MCF 10A (cell line): Measurements from ENCODE around the gene PLCL1. TPM values are rescaled to one million over a fixed set of nuclear protein-coding genes. Genes with fewer than 3 reads are reported as not detected.

ENCODE experiments used
- BruUV-seq: library from RNA; stranded (reverse); fragments of 400-500 nt; replicated peaks from 2 replicates; lab custom pipeline; 2021; lab: Mats Ljungman, UMichigan
- CTCF ChIA-PET: fragments of 300-600 bp; sonication (Branson Sonifier 250); formaldehyde crosslinking; extraction: SDS; loops from one replicate; lab custom pipeline; 2021; ENCODE audit warnings: antibody characterized with exemption, inconsistent platforms; lab: Yijun Ruan, JAX
- POLR2A ChIA-PET: fragments of 300-600, 350-650 bp; sonication (Branson Sonifier 250); formaldehyde crosslinking; extraction: SDS; loops from one replicate; lab custom pipeline; 2020; ENCODE audit warnings: antibody characterized with exemption, inconsistent platforms; lab: Yijun Ruan, JAX
- DNase-seq: peaks from one replicate; pipeline ENCODE4 v3.0.0-alpha.2; 2018; ENCODE audit not compliant: unreplicated experiment
- H3K27ac Mint-ChIP-seq: one replicate; pipeline ENCODE4 v1.8.0; 2022; ENCODE audit warnings: mild to moderate bottlenecking, low read depth, mixed read lengths; ENCODE audit not compliant: unreplicated experiment
- H3K27me3 Mint-ChIP-seq: one replicate; pipeline ENCODE4 v1.8.0; 2022; ENCODE audit warnings: mixed read lengths; ENCODE audit not compliant: insufficient read depth, unreplicated experiment
- H3K36me3 Mint-ChIP-seq: one replicate; pipeline ENCODE4 v1.8.0; 2022; ENCODE audit warnings: mild to moderate bottlenecking, moderate library complexity, mixed read lengths; ENCODE audit not compliant: insufficient read depth, unreplicated experiment
- H3K4me1 Mint-ChIP-seq: one replicate; pipeline ENCODE4 v1.8.0; 2022; ENCODE audit warnings: mixed read lengths; ENCODE audit not compliant: insufficient read depth, unreplicated experiment
- H3K4me3 Mint-ChIP-seq: one replicate; pipeline ENCODE4 v1.8.0; 2022; ENCODE audit warnings: mild to moderate bottlenecking, moderate library complexity, mixed read lengths; ENCODE audit not compliant: unreplicated experiment
- H3K9me3 Mint-ChIP-seq: one replicate; pipeline ENCODE4 v1.8.0; 2022; ENCODE audit warnings: mixed read lengths; ENCODE audit not compliant: unreplicated experiment
- CTCF ChIP-seq: fragments of 200-600 bp; IDR thresholded peaks from one replicate; pipeline ENCODE4 v1.8.0; 2022; ENCODE audit warnings: antibody characterized with exemption, mild to moderate bottlenecking; ENCODE audit not compliant: unreplicated experiment
- intact Hi-C: fragments of 100-400 bp; cut with micrococcal nuclease; formaldehyde crosslinking; loops from 2 replicates; pipeline ENCODE4 v1.14.1; 2022
- total RNA-seq: library from RNA; stranded (reverse); gene quantifications from 2 replicates; pipeline ENCODE4 v1.2.3, GENCODE V29; 2022

Gene PLCL1
- total RNA-seq, 1 experiment from 2014 or later: 0.12 TPM

- Mint-ChIP-seq H3K27ac (peak overlapping the region; percentile 47), H3K4me1 (peaks cover 26% of the 10 kb centered on the region), H3K27me3 (no peaks in the 10 kb centered on the region), H3K4me3 (no peak overlapping the region), H3K36me3 (no peaks in the 10 kb centered on the region), H3K9me3 (no peaks in the 10 kb centered on the region)
- no TSS peak for BruUV-seq
- ChIA-PET POLR2A (interaction anchor here (0.6 to 2.2 kb wide), 10 partner anchors 9 to 416 kb away, joined by 3 to 8 read pairs (median 5); partner anchors contain the start of genes HSPD1 and HSPE1), CTCF (interaction anchor here (0.6 to 1.3 kb wide), 6 partner anchors 16 to 1824 kb away, joined by 3 to 4 read pairs (median 3); no protein-coding TSS in a partner anchor)
- TF ChIP-seq CTCF: no peak
- intact Hi-C loops: no loop called here
- DNase-seq: peak; percentile 62
Measured at GRCh38 chr2:197915548-197916265, 111.3 kb downstream of the PLCL1 start.

- DNase-seq: no peak
- Mint-ChIP-seq H3K9me3 (no peaks in the 10 kb centered on the region), H3K27me3 (no peaks in the 10 kb centered on the region), H3K27ac (no peak overlapping the region), H3K36me3 (no peaks in the 10 kb centered on the region), H3K4me3 (no peak overlapping the region), H3K4me1 (peaks cover 25% of the 10 kb centered on the region)
- intact Hi-C loops: no loop called here
- ChIA-PET POLR2A (interaction anchor here (1.3 kb wide), 1 partner anchor 49 kb away, joined by 3 read pairs; no protein-coding TSS in a partner anchor), CTCF (no interaction called here)
- BruUV-seq: no TSS peak
- TF ChIP-seq CTCF: no peak
Measured at GRCh38 chr2:197919487-197919886, 115.1 kb downstream of the PLCL1 start.

- TF ChIP-seq CTCF: no peak
- Mint-ChIP-seq H3K27ac (no peak overlapping the region), H3K4me1 (peaks cover 19% of the 10 kb centered on the region), H3K4me3 (no peak overlapping the region), H3K36me3 (no peaks in the 10 kb centered on the region), H3K9me3 (no peaks in the 10 kb centered on the region), H3K27me3 (no peaks in the 10 kb centered on the region)
- intact Hi-C loops: no loop called here
- no TSS peak for BruUV-seq
- CTCF ChIA-PET: no interaction called here
- no peak for DNase-seq
- POLR2A ChIA-PET: no interaction called here
Measured at GRCh38 chr2:197920088-197920487, 115.7 kb downstream of the PLCL1 start.

GRCh38 chr2:197920592-197921201 lies 116.3 kb downstream of the PLCL1 start:
- CTCF ChIA-PET: interaction anchor here (0.7 kb wide), 1 partner anchor 957 kb away, joined by 3 read pairs; no protein-coding TSS in a partner anchor
- H3K36me3 Mint-ChIP-seq: no peaks in the 10 kb centered on the region
- POLR2A ChIA-PET: no interaction called here
- no peak for DNase-seq
- peaks cover 14% of the 10 kb centered on the region for H3K4me1 Mint-ChIP-seq
- no peaks in the 10 kb centered on the region for H3K9me3 Mint-ChIP-seq
- BruUV-seq: no TSS peak
- no peaks in the 10 kb centered on the region for H3K27me3 Mint-ChIP-seq
- TF ChIP-seq CTCF: no peak
- H3K4me3 Mint-ChIP-seq: no peak overlapping the region
- intact Hi-C loops: no loop called here
- H3K27ac Mint-ChIP-seq: no peak overlapping the region
